OCI-LY3 (cell line): ENCODE results near the gene PRR12.
A peak's percentile ranks its signal among the peaks of the same experiment; 100 is the strongest.

Experiments used
- H2AFZ ChIP-seq: fragments of 200-600, 300-600 bp; shearing (Covaris generic); 2 replicates; pipeline ENCODE4 v1.6.0; 2014; ENCODE audit warnings: antibody characterized with exemption, low read depth, low read length
- H3K27ac ChIP-seq: fragments of 200-600, 300-600 bp; sonication (generic); 2 replicates; pipeline ENCODE4 v1.5.1; 2014; ENCODE audit warnings: mild to moderate bottlenecking, low read length, moderate library complexity, mixed read lengths
- H3K27me3 ChIP-seq: fragments of 200-600, 300-600 bp; sonication (generic); 2 replicates; pipeline ENCODE4 v1.6.1; 2014; ENCODE audit warnings: low read depth, low read length, mixed read lengths
- H3K36me3 ChIP-seq: fragments of 200-600, 300-600 bp; sonication (generic); replicated peaks from 2 replicates; pipeline ENCODE3; 2014; ENCODE audit warnings: low read depth, low read length, mixed read lengths
- H3K4me1 ChIP-seq: fragments of 300-600, 200-600 bp; sonication (generic); 2 replicates; pipeline ENCODE4 v1.6.1; 2014; ENCODE audit warnings: low read length, mixed read lengths
- H3K4me2 ChIP-seq: fragments of 200-600, 300-600 bp; sonication (generic); 2 replicates; pipeline ENCODE4 v1.6.1; 2014; ENCODE audit warnings: low read length, mixed read lengths
- H3K4me3 ChIP-seq: fragments of 300-600, 200-600 bp; sonication (generic); 2 replicates; pipeline ENCODE4 v1.5.1; 2014; ENCODE audit warnings: antibody characterized with exemption, mild to moderate bottlenecking, low read length, moderate library complexity
- H3K79me2 ChIP-seq: fragments of 300-600, 200-600 bp; shearing (Covaris generic); 2 replicates; pipeline ENCODE4 v1.6.1; 2014; ENCODE audit warnings: mild to moderate bottlenecking, low read length, mixed read lengths
- H3K9ac ChIP-seq: fragments of 300-600, 200-600 bp; shearing (Covaris generic); 2 replicates; pipeline ENCODE4 v1.6.0; 2014; ENCODE audit warnings: mild to moderate bottlenecking, low read length, moderate library complexity
- H3K9me3 ChIP-seq: fragments of 200-600, 300-600 bp; shearing (Covaris generic); 2 replicates; pipeline ENCODE4 v1.6.1; 2014; ENCODE audit warnings: low read length, mixed read lengths; ENCODE audit not compliant: insufficient read depth
- H4K20me1 ChIP-seq: fragments of 200-600, 300-600 bp; sonication (generic); 2 replicates; pipeline ENCODE4 v1.6.1; 2016; ENCODE audit warnings: low read length, mixed read lengths; ENCODE audit not compliant: insufficient read depth
- CTCF ChIP-seq: fragments of 200-600, 300-600 bp; sonication (generic); IDR thresholded peaks from 2 replicates; pipeline ENCODE4 v1.5.1; 2014; ENCODE audit warnings: antibody characterized with exemption, low read length, low read depth
- EZH2phosphoT487 ChIP-seq: fragments of 200-600 bp; shearing (Covaris generic); IDR thresholded peaks from 2 replicates; pipeline ENCODE4 v1.6.1; 2018; ENCODE audit warnings: antibody characterized with exemption, mixed run types, low read depth

PRR12 gene

GRCh38 chr19:49591731-49592485 lies 926 bp downstream of the PRR12 start:
- peak; percentile 9; the same call in 1 of the 2 replicates for TF ChIP-seq CTCF
- no peak for TF ChIP-seq EZH2phosphoT487
- Histone ChIP-seq H3K4me2 (peak overlapping the region; percentile 83), H2AFZ (no peak overlapping the region)

DNA sequence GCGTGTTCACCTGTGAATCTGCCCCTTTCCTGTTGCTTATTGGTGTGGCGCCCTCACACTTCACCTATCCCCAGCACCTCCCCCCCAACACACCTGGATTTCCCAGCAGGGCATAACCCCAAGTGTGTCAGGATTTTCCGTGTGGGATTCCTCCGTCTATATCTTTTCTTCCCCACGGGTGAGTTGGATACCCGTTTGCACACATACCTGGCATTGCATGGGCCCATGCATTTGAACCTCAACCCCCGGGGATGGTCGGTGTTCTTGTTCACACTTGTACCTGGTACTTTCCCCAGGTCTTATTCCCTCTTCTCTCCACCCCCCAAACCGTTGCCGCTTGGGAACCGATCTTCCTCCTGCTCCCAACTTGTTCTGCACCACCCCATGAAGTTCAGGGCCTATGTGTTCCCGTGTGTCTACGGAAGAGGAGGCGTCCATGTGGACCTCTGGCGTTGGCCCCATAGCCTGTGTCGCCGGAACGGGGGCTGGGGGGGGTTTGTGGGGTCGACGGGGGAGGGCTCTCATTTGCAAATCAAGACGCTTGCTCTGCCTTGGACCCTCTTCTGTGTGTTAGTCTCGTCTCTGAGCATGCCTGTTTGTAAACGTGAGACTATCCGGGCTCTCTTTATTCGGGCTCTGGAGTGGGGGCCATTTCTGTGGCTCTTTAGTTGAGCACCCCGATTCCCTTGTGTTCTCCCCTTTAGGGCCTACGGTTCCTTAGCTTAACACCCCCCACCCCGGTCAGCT lies 1.7 kb downstream of the PRR12 start:
- TF ChIP-seq EZH2phosphoT487 (no peak), CTCF (no peak)
- peaks cover 45% of the 10 kb centered on the region for H3K79me2 ChIP-seq

More at GRCh38 chr19:49591731-49592485, 926 bp downstream of the PRR12 start:
- H3K9ac ChIP-seq, result peak overlapping the region; percentile 87
- H3K36me3 ChIP-seq, result peaks cover 19% of the 10 kb centered on the region
- H4K20me1 ChIP-seq, result peaks cover 11% of the 10 kb centered on the region
- H3K4me1 ChIP-seq, result peaks cover 13% of the 10 kb centered on the region
- peaks cover 40% of the 10 kb centered on the region for H3K79me2 ChIP-seq
- peak overlapping the region; percentile 88 for H3K27ac ChIP-seq
- H3K27me3 ChIP-seq, result no peaks in the 10 kb centered on the region; the same call in 1 of the 2 replicates
- H3K4me3 ChIP-seq, result peak overlapping the region; percentile 77
- H3K9me3 ChIP-seq, result no peaks in the 10 kb centered on the region

DNA sequence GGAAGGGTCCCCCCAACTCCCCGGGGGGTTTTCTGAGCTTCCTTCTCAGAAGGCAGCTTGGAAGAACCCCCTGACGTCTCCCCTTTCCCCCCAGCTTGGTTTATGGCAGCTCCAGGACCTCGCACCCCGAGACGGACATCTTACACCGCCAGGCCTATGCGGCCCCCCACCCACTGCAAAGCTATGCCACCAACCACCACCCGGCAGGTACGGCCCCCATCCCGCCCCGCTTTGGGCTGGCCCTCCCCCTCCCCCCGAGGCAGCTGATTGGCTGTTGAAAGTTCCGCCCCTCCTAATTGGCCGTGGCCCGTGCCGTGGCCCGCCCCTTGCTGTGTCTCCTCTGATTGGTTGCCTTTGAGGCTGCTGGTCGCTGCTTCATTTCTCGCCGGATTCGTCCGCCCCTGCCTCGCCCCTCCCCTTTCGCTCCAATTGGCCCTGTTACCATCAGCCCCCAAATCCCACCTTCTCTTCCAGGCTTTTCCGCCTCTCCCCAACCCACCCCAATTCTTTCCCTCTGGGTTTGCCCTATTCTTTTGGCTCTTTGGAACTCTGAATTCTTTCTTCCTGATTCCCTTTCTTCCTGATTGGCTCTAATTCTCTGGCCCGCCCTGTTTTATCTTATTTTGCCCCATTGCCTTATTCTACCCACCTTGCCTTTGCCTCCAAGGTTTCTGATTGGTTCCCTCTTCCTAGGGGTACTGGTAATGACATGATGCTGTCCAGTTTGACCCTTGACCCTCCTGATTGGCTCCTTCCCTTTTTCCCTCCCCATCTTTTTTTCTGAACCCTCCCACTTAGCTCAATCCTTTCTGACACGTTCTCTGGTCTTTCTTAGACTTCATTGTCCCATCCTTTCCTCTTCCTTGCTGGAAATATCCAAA lies 2.5 kb downstream of the PRR12 start:
- H3K27ac ChIP-seq, result peak overlapping the region; percentile 88
- peaks cover 31% of the 10 kb centered on the region for H3K36me3 ChIP-seq
- no peak overlapping the region for H2AFZ ChIP-seq
- H4K20me1 ChIP-seq, result peaks cover 11% of the 10 kb centered on the region
- H3K4me1 ChIP-seq, result peaks cover 13% of the 10 kb centered on the region
- peaks cover 48% of the 10 kb centered on the region for H3K79me2 ChIP-seq
- no peaks in the 10 kb centered on the region; the same call in 1 of the 2 replicates for H3K27me3 ChIP-seq
- peak overlapping the region; percentile 83 for H3K4me2 ChIP-seq
- peak overlapping the region; percentile 87 for H3K9ac ChIP-seq
- H3K4me3 ChIP-seq, result peak overlapping the region; percentile 77
- no peak for TF ChIP-seq EZH2phosphoT487
- TF ChIP-seq CTCF, result no peak
- H3K9me3 ChIP-seq, result no peaks in the 10 kb centered on the region

More for the DNA sequence above, 1.7 kb downstream of the PRR12 start:
- Histone ChIP-seq H3K4me3 (peak overlapping the region; percentile 77), H4K20me1 (peaks cover 11% of the 10 kb centered on the region), H3K9me3 (no peaks in the 10 kb centered on the region), H2AFZ (no peak overlapping the region), H3K27me3 (no peaks in the 10 kb centered on the region; the same call in 1 of the 2 replicates), H3K4me1 (peaks cover 13% of the 10 kb centered on the region), H3K4me2 (peak overlapping the region; percentile 83), H3K27ac (peak overlapping the region; percentile 88), H3K36me3 (peaks cover 26% of the 10 kb centered on the region), H3K9ac (peak overlapping the region; percentile 87)
